Peyer's patch (tissue), 4 donors: ENCODE measurements around the gene RERE. TPM values are rescaled to one million over a fixed set of nuclear protein-coding genes. Genes with fewer than 3 reads are reported as not detected.

Experiments
- DNase-seq, 3 donors: peaks; one replicate each; pipeline ENCODE4 v3.0.0-alpha.2; 2017 to 2019
- H3K27ac ChIP-seq, 4 donors: fragments of 200-600 bp; sonication (generic); one replicate each; pipeline ENCODE4 v1.5.1; 2016 to 2019
- H3K27me3 ChIP-seq, 2 donors: fragments of 200-600 bp; sonication (generic); one replicate each; pipeline ENCODE4 v1.5.1; 2019
- H3K36me3 ChIP-seq, 3 donors: fragments of 200-600 bp; sonication (generic); one replicate each; pipeline ENCODE4 v1.5.1; 2016 to 2019
- H3K4me1 ChIP-seq, 4 donors: fragments of 200-600 bp; sonication (generic); one replicate each; pipeline ENCODE4 v1.5.1; 2016 to 2019
- H3K4me3 ChIP-seq, 4 donors: fragments of 200-600 bp; sonication (generic); 1 replicate in 3 of 4; 2 replicates in 1 of 4; pipeline ENCODE4 v1.5.1; 2016 to 2019; ENCODE audit warnings: mild to moderate bottlenecking in 1 of 4
- H3K9me3 ChIP-seq, 4 donors: fragments of 200-600 bp; sonication (generic); one replicate each; pipeline ENCODE4 v1.5.1; 2016 to 2019; ENCODE audit warnings: mild to moderate bottlenecking in 1 of 4
- POLR2A ChIP-seq, 2 donors: fragments of 450-650 bp; IDR thresholded peaks; one replicate each; pipeline ENCODE4 v1.5.1; 2017; ENCODE audit warnings: antibody characterized with exemption in 2 of 2, mild to moderate bottlenecking in 2 of 2, moderate library complexity in 2 of 2
- total RNA-seq, 4 donors: library from RNA; depleted of rRNA; stranded (reverse); fragments of >200 nt; gene quantifications; one replicate each; pipeline ENCODE4 v1.1.0, GENCODE V29; 2016
- TF ChIP-seq, protein P1 (sequence below), 6 experiments: fragments of 450-650 bp in 4 of 6; fragments of 200-600 bp in 2 of 6; sonication (generic) in 1 of 6; IDR thresholded peaks; one replicate each; pipeline ENCODE4 v1.5.1; 2017 to 2019; ENCODE audit warnings: antibody characterized with exemption in 6 of 6, mild to moderate bottlenecking in 3 of 6, moderate library complexity in 1 of 6

Gene RERE
- total RNA-seq, 4 donors from 2014 or later: 98.5 to 528 (median 110) TPM

DNA sequence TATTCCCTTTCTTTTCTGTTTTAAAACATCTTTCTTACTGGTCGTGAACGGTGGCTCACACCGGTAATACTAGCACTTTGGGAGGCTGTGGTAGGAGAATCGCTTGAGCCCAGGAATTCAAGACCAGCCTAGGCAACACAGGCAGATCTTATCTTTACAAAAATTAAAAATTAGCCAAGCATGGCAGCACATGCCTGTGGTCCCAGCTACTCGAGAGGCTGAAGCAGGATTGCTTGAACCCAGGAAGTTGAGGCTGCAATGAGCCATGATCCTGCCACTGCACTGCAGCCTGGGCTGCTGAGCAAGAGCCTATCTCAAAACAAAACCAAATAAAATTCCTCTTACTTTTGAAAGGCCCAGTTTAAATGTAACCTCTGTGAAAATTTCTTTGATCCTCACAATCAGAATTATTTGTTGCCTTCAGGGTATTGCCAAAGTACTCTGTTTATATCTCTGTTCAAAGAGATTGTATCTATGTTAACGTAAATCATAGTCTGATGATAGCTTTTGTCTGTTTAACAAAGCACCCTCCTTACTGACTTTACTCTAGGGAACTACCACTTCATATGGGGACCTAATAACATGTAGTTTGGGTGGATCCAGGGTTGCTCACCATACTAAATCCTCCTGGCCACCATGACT lies 71.6 kb downstream of the RERE start:
- no peak overlapping the region for H3K27ac ChIP-seq
- TF ChIP-seq, protein P1, sequence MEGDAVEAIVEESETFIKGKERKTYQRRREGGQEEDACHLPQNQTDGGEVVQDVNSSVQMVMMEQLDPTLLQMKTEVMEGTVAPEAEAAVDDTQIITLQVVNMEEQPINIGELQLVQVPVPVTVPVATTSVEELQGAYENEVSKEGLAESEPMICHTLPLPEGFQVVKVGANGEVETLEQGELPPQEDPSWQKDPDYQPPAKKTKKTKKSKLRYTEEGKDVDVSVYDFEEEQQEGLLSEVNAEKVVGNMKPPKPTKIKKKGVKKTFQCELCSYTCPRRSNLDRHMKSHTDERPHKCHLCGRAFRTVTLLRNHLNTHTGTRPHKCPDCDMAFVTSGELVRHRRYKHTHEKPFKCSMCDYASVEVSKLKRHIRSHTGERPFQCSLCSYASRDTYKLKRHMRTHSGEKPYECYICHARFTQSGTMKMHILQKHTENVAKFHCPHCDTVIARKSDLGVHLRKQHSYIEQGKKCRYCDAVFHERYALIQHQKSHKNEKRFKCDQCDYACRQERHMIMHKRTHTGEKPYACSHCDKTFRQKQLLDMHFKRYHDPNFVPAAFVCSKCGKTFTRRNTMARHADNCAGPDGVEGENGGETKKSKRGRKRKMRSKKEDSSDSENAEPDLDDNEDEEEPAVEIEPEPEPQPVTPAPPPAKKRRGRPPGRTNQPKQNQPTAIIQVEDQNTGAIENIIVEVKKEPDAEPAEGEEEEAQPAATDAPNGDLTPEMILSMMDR (IDR thresholded peaks at IDR 0.05): no peak
- TF ChIP-seq POLR2A (IDR thresholded peaks at IDR 0.05): no peak
- no peaks in the 10 kb centered on the region for H3K36me3 ChIP-seq
- H3K4me3 ChIP-seq: no peak overlapping the region
- no peak for DNase-seq
- no peaks in the 10 kb centered on the region for H3K9me3 ChIP-seq
- no peaks in the 10 kb centered on the region for H3K27me3 ChIP-seq
- H3K4me1 ChIP-seq: peaks cover 0 to 5% (median 0%) of the 10 kb centered on the region in 4 donors

GRCh38 chr1:8745346-8745745 lies 72.1 kb downstream of the RERE start:
- no peak overlapping the region for H3K4me3 ChIP-seq
- no peaks in the 10 kb centered on the region for H3K9me3 ChIP-seq
- H3K36me3 ChIP-seq: no peaks in the 10 kb centered on the region
- H3K4me1 ChIP-seq: peaks cover 0 to 5% (median 0%) of the 10 kb centered on the region in 4 donors
- H3K27me3 ChIP-seq: no peaks in the 10 kb centered on the region
- no peak for TF ChIP-seq POLR2A (IDR thresholded peaks at IDR 0.05)
- TF ChIP-seq, protein P1 (IDR thresholded peaks at IDR 0.05): no peak
- DNase-seq: no peak
- no peak overlapping the region for H3K27ac ChIP-seq

DNA sequence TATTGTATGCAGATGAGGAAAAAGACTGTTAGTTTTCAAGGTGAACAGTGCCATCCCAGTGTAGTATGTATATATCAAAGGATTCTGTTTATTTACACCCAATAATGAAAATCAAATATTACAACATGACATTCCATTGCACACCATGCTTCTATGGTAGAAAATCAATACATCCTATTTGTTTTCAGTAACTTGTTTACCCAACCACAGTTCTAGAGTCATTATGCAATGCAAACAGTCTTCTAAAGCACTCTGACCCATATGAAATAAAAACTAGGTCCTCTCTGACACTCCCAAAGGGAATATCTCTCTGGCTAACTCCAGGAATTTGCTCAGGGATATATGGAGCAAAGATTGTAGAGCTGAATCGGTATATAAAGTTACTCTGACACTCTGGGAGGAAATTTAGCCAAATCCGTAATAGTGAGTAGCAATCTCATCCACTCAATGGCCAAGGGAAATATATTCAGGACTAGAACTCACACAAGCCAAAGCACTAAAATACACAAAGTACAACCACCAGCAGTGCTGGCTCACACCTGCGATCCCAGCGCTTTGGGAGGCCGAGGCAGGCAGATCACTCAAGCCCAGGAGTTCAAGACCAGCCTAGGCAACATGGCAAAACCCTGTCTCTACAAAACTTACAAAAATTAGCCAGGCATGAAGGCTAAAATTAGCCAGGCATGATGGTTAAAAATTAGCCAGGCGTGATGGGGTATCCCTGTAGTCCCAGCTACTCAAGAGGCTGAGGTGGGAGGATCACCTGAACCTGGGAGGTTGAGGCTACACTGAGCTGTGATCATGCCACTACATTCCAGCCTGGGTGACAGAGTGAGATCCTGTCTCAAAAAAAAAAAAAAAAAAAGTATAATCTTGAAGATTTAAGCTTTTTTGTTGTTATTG lies 75.2 kb downstream of the RERE start:
- no peak for DNase-seq

DNA sequence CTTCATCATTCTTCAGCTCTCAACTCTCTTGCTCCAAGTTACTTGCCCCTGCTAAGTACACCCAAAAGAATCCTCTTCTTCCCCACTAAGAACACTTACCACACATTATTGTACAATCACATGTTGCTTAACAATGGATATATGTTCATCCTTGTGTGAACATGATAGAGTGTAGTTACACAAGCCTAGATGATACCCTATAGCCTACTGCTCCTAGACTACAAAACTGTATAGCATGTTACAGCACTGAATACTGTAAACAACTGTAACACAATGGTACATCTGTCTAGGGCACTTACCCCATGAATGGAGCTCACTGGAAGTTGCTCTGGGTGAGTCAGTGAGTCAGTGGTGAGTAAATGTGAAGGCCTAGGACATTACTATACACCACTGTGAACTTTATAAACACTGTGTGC lies 77.4 kb downstream of the RERE start:
- no peak overlapping the region for H3K27ac ChIP-seq
- TF ChIP-seq, protein P1 (IDR thresholded peaks at IDR 0.05): no peak
- TF ChIP-seq POLR2A (IDR thresholded peaks at IDR 0.05): no peak
- DNase-seq: no peak
- no peaks in the 10 kb centered on the region for H3K27me3 ChIP-seq
- H3K4me1 ChIP-seq: peaks cover 0 to 5% (median 0%) of the 10 kb centered on the region in 4 donors
- peaks cover 0 to 3% (median 0%) of the 10 kb centered on the region in 4 donors for H3K9me3 ChIP-seq
- no peak overlapping the region for H3K4me3 ChIP-seq
- no peaks in the 10 kb centered on the region for H3K36me3 ChIP-seq

More for the DNA sequence above, 75.2 kb downstream of the RERE start:
- no peak for TF ChIP-seq POLR2A (IDR thresholded peaks at IDR 0.05)
- TF ChIP-seq, protein P1 (IDR thresholded peaks at IDR 0.05): no peak
- Histone ChIP-seq H3K4me3 (no peak overlapping the region), H3K27me3 (no peaks in the 10 kb centered on the region), H3K36me3 (no peaks in the 10 kb centered on the region), H3K9me3 (peaks cover 0 to 3% (median 0%) of the 10 kb centered on the region in 4 donors), H3K4me1 (peaks cover 0 to 5% (median 0%) of the 10 kb centered on the region in 4 donors), H3K27ac (no peak overlapping the region)

GRCh38 chr1:8739377-8739776 lies 78.1 kb downstream of the RERE start:
- Histone ChIP-seq H3K4me1 (peaks cover 0 to 5% (median 0%) of the 10 kb centered on the region in 4 donors), H3K9me3 (peaks cover 0 to 3% (median 0%) of the 10 kb centered on the region in 4 donors), H3K27me3 (no peaks in the 10 kb centered on the region), H3K27ac (no peak overlapping the region), H3K4me3 (no peak overlapping the region), H3K36me3 (no peaks in the 10 kb centered on the region)
- no peak for DNase-seq
- TF ChIP-seq POLR2A (IDR thresholded peaks at IDR 0.05): no peak
- TF ChIP-seq, protein P1 (IDR thresholded peaks at IDR 0.05): no peak
